H1 (cell line): ENCODE measurements around the gene WSCD2. TPM values are rescaled to one million over a fixed set of nuclear protein-coding genes. Genes with fewer than 3 reads are reported as not detected.

Experiments used
- ATF2 ChIP-seq: IDR thresholded peaks from 2 replicates; pipeline ENCODE4 v1.6.1; 2012; ENCODE audit warnings: low read length, inconsistent platforms
- ATF3 ChIP-seq: IDR thresholded peaks from 2 replicates; pipeline ENCODE4 v1.6.1; 2011; ENCODE audit warnings: low read depth, mild to moderate bottlenecking, low read length; ENCODE audit not compliant: insufficient read depth
- BRCA1 ChIP-seq: IDR thresholded peaks from 2 replicates; pipeline ENCODE4 v1.6.1; 2012; ENCODE audit warnings: low read depth, low read length, improper control_type of control experiment
- CREB1 ChIP-seq: IDR thresholded peaks from 2 replicates; pipeline ENCODE4 v1.6.1; 2012; ENCODE audit warnings: inconsistent platforms
- CTBP2 ChIP-seq: IDR thresholded peaks from 2 replicates; pipeline ENCODE4 v1.7.0; 2011; ENCODE audit warnings: borderline replicate concordance, mild to moderate bottlenecking, moderate library complexity, mixed read lengths, low read length; ENCODE audit not compliant: insufficient read depth, insufficient read length
- EP300 ChIP-seq, 2 experiments: IDR thresholded peaks; 1 replicate in 1 of 2; 2 replicates in 1 of 2; pipeline ENCODE4 v1.6.1; 2011 to 2012; ENCODE audit warnings: low read depth in 2 of 2, low read length in 2 of 2, mild to moderate bottlenecking in 2 of 2, borderline replicate concordance in 1 of 2, inconsistent platforms in 1 of 2, moderate library complexity in 1 of 2
- GABPA ChIP-seq: IDR thresholded peaks from 2 replicates; pipeline ENCODE4 v1.6.1; 2011; ENCODE audit warnings: mild to moderate bottlenecking, low read length, moderate library complexity, borderline replicate concordance; ENCODE audit not compliant: insufficient read depth
- HDAC2 ChIP-seq, 2 experiments: fragments of 300-600 bp in 1 of 2; sonication (generic) in 1 of 2; IDR thresholded peaks; 2 replicates each; pipeline ENCODE4 v1.6.1; 2011 to 2012; ENCODE audit warnings: low read depth in 2 of 2, low read length in 2 of 2, mild to moderate bottlenecking in 2 of 2, moderate library complexity in 2 of 2, borderline replicate concordance in 1 of 2, inconsistent platforms in 1 of 2
- JUND ChIP-seq: IDR thresholded peaks from 2 replicates; pipeline ENCODE4 v1.6.1; 2011; ENCODE audit warnings: mild to moderate bottlenecking, improper control_type of control experiment, low read length
- NRF1 ChIP-seq: IDR thresholded peaks from 2 replicates; pipeline ENCODE4 v1.6.1; 2011; ENCODE audit warnings: mild to moderate bottlenecking, low read depth, low read length, improper control_type of control experiment
- PHF8 ChIP-seq: fragments of 200-600 bp; sonication (generic); conservative IDR thresholded peaks from 2 replicates; pipeline ENCODE4 v1.7.1; 2012; ENCODE audit warnings: low read depth, mild to moderate bottlenecking, inconsistent platforms, low read length, moderate library complexity
- POU5F1 ChIP-seq: IDR thresholded peaks from 2 replicates; pipeline ENCODE4 v1.6.1; 2011; ENCODE audit warnings: low read depth, mild to moderate bottlenecking, low read length, moderate library complexity
- SAP30 ChIP-seq: fragments of 300-600 bp; sonication (generic); IDR thresholded peaks from 2 replicates; pipeline ENCODE4 v1.7.1; 2012; ENCODE audit warnings: low read length, moderate library complexity, mild to moderate bottlenecking, inconsistent platforms; ENCODE audit not compliant: insufficient read depth, insufficient replicate concordance
- SIN3A ChIP-seq, 2 experiments: IDR thresholded peaks in 1 of 2; conservative IDR thresholded peaks in 1 of 2; 2 replicates each; pipeline ENCODE4 v1.6.1; 2011 to 2012; ENCODE audit warnings: low read length in 2 of 2, improper control_type of control experiment in 1 of 2, low read depth in 1 of 2, mild to moderate bottlenecking in 1 of 2
- SRF ChIP-seq: IDR thresholded peaks from 2 replicates; pipeline ENCODE4 v1.6.1; 2011; ENCODE audit warnings: mild to moderate bottlenecking, low read depth, low read length, moderate library complexity
- TAF1 ChIP-seq: IDR thresholded peaks from 2 replicates; pipeline ENCODE4 v1.6.1; 2011; ENCODE audit warnings: mild to moderate bottlenecking, low read depth, low read length
- TEAD4 ChIP-seq: IDR thresholded peaks from 2 replicates; pipeline ENCODE4 v1.6.1; 2012; ENCODE audit warnings: low read depth, low read length, inconsistent platforms, mixed read lengths
- YY1 ChIP-seq: IDR thresholded peaks from 2 replicates; pipeline ENCODE4 v1.6.1; 2011; ENCODE audit warnings: low read depth, mild to moderate bottlenecking, low read length
- polyA plus RNA-seq, 7 experiments: library from polyadenylated mRNA; depleted of rRNA in 3 of 7; stranded (reverse) in 5 of 7; unstranded in 2 of 7; fragments of >200 nt in 5 of 7; fragments of 200-250 nt in 2 of 7; gene quantifications; 1 replicate in 5 of 7; 2 replicates in 1 of 7; 4 replicates in 1 of 7; pipeline versions ENCODE4 v1.2.1 to v1.2.3, GENCODE V29; 2011 to 2013; ENCODE audit warnings: missing spikeins in 2 of 7, mixed read lengths in 2 of 7
- total RNA-seq: library from RNA; stranded (reverse); fragmentation: NEBNext Ultra II Directional; extraction: Animal tissue kit (Norgen Biotek cat#: 25700); gene quantifications from 2 replicates; pipeline ENCODE4 v1.2.1, GENCODE V29; 2021
- TF ChIP-seq, protein P1 (sequence below): IDR thresholded peaks from 2 replicates; pipeline ENCODE4 v1.6.1; 2011; ENCODE audit warnings: low read length, improper control_type of control experiment

WSCD2 gene
- total and polyA plus RNA-seq, 2 of the 8 experiments (the other 6 are each of a cell fraction or from before 2014, with no cell fraction given) = 1.3 to 2.2 TPM

- TF ChIP-seq YY1 (0 out of 2 replicates have a peak, but pooled peaks have one; percentile 21), HDAC2 (IDR thresholded peaks at IDR 0.05; ENCODE audit: borderline replicate concordance in 1 of 2, low read depth in 2 of 2, low read length in 2 of 2) (peak in 1 of 2 experiments; percentile 97; a peak in 2 of 4 replicates), BRCA1 (no peak), NRF1 (no peak), TEAD4 (0 out of 2 replicates have a peak, but pooled peaks have one; percentile 8), ATF2 (no peak), SIN3A (conservative IDR thresholded peaks at IDR 0.05 in 1 of 2, IDR thresholded peaks at IDR 0.05 in 1 of 2; ENCODE audit: low read depth in 1 of 2, low read length in 2 of 2) (no peak), JUND (no peak), PHF8 (peak; percentile 40; the same call in 1 of the 2 replicates), POU5F1 (0 out of 2 replicates have a peak, but pooled peaks have one; percentile 7), SRF (no peak), TAF1 (no peak), CREB1 (no peak), ATF3 (no peak), CTBP2 (no peak), SAP30 (no peak), GABPA (no peak), EP300 (IDR thresholded peaks at IDR 0.05; ENCODE audit: borderline replicate concordance in 1 of 2, low read depth in 2 of 2, low read length in 2 of 2) (no peak)
- TF ChIP-seq, protein P1, sequence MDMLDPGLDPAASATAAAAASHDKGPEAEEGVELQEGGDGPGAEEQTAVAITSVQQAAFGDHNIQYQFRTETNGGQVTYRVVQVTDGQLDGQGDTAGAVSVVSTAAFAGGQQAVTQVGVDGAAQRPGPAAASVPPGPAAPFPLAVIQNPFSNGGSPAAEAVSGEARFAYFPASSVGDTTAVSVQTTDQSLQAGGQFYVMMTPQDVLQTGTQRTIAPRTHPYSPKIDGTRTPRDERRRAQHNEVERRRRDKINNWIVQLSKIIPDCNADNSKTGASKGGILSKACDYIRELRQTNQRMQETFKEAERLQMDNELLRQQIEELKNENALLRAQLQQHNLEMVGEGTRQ = no peak
These were observed at the start of gene WSCD2 (continued) for GRCh38 chr12:108129017-108129812.
